ENCODE results near the gene KNOP1.
A peak's percentile ranks its signal among the peaks of the same experiment; 100 is the strongest.

KNOP1 gene

GRCh38 chr16:19716183-19716582 lies 1.8 kb downstream of the KNOP1 start:
- Histone ChIP-seq H3K27me3 (ENCODE audit: control insufficient read depth, low read length) (no peaks in the 10 kb centered on the region), H3K27ac (ENCODE audit: low read depth, low read length) (no peak overlapping the region), H3F3A (ENCODE audit: control insufficient read depth, insufficient read depth) (no peaks in the 10 kb centered on the region), H3K4me3 (ENCODE audit: low read length) (peak overlapping the region; percentile 98), H4K20me1 (ENCODE audit: control insufficient read depth, insufficient read depth, low read depth, low read length) (peaks cover 5% of the 10 kb centered on the region; the same call in 1 of the 2 replicates), H3K4me2 (ENCODE audit: low read length) (peak overlapping the region; percentile 73), H3K36me3 (ENCODE audit: control insufficient read depth, low read length) (peaks cover 52% of the 10 kb centered on the region), H3K9me3 (ENCODE audit: control insufficient read depth, insufficient read depth, low read length) (no peaks in the 10 kb centered on the region), H3K4me1 (ENCODE audit: control insufficient read depth, low read length) (peaks cover 22% of the 10 kb centered on the region), H3K9me2 (replicated peaks; ENCODE audit: control insufficient read depth, low read length) (no peaks in the 10 kb centered on the region), H3K79me2 (ENCODE audit: control insufficient read depth, low read length) (peaks cover 70% of the 10 kb centered on the region)
- TF ChIP-seq EZH2phosphoT487 (IDR thresholded peaks at IDR 0.05; ENCODE audit: borderline replicate concordance, low read length), result no peak

DNA sequence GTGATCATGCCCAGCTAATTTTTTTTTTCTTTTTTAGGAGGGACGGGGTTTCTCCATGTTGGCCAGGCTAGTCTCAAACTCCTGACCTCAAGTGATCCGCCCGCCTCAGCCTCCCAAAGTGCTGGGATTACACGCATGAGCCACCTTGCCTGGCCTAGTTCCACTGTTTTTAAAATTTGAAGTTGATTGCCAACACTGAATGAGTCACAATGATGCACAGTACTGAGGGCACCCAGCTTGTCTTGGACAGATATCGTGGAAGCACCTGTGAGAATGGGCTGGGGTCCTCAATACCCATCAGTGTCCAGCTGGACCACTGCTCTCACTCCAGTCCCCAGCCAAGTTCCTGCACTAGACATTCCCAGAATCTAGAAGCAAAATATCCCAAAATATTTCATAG lies 2.5 kb downstream of the KNOP1 start:
- TF ChIP-seq, protein P1, sequence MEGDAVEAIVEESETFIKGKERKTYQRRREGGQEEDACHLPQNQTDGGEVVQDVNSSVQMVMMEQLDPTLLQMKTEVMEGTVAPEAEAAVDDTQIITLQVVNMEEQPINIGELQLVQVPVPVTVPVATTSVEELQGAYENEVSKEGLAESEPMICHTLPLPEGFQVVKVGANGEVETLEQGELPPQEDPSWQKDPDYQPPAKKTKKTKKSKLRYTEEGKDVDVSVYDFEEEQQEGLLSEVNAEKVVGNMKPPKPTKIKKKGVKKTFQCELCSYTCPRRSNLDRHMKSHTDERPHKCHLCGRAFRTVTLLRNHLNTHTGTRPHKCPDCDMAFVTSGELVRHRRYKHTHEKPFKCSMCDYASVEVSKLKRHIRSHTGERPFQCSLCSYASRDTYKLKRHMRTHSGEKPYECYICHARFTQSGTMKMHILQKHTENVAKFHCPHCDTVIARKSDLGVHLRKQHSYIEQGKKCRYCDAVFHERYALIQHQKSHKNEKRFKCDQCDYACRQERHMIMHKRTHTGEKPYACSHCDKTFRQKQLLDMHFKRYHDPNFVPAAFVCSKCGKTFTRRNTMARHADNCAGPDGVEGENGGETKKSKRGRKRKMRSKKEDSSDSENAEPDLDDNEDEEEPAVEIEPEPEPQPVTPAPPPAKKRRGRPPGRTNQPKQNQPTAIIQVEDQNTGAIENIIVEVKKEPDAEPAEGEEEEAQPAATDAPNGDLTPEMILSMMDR (IDR thresholded peaks at IDR 0.05; ENCODE audit: low read depth, low read length, poor library complexity, severe bottlenecking), result no peak
- TF ChIP-seq EZH2phosphoT487 (IDR thresholded peaks at IDR 0.05; ENCODE audit: borderline replicate concordance, low read length), result no peak
- Histone ChIP-seq H3K9me3 (ENCODE audit: control insufficient read depth, insufficient read depth, low read length) (no peaks in the 10 kb centered on the region), H3K4me3 (ENCODE audit: low read length) (no peak overlapping the region), H3F3A (ENCODE audit: control insufficient read depth, insufficient read depth) (no peaks in the 10 kb centered on the region), H3K79me2 (ENCODE audit: control insufficient read depth, low read length) (peaks cover 70% of the 10 kb centered on the region), H3K36me3 (ENCODE audit: control insufficient read depth, low read length) (peaks cover 56% of the 10 kb centered on the region), H3K27ac (ENCODE audit: low read depth, low read length) (no peak overlapping the region), H3K27me3 (ENCODE audit: control insufficient read depth, low read length) (no peaks in the 10 kb centered on the region), H3K4me1 (ENCODE audit: control insufficient read depth, low read length) (peaks cover 22% of the 10 kb centered on the region), H4K20me1 (ENCODE audit: control insufficient read depth, insufficient read depth, low read depth, low read length) (peaks cover 5% of the 10 kb centered on the region; the same call in 1 of the 2 replicates), H3K9me2 (replicated peaks; ENCODE audit: control insufficient read depth, low read length) (no peaks in the 10 kb centered on the region), H3K4me2 (ENCODE audit: low read length) (peak overlapping the region; percentile 73)

DNA sequence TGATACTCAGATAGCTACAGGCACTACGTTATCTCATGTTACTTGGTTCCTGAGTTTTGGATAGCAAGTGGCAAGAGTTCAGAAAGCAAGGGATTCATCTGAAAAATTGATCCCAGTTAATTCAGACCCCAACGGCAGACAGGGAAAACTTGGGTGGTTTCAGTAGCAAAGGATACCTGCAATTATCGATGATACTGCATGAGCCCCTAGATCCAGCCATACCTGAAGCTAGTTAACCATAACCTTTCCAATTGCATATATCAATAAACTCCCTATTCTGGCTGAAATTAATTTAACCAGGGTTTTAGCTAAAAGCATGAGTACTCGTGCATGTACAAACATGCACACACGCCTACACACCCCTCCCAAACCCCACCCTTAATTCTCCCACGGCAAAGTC lies 4.3 kb downstream of the KNOP1 start:
- Histone ChIP-seq H3K4me1 (ENCODE audit: control insufficient read depth, low read length) (peaks cover 14% of the 10 kb centered on the region), H4K20me1 (ENCODE audit: control insufficient read depth, insufficient read depth, low read depth, low read length) (peaks cover 5% of the 10 kb centered on the region; the same call in 1 of the 2 replicates), H3F3A (ENCODE audit: control insufficient read depth, insufficient read depth) (no peaks in the 10 kb centered on the region), H3K9me2 (replicated peaks; ENCODE audit: control insufficient read depth, low read length) (no peaks in the 10 kb centered on the region), H3K9me3 (ENCODE audit: control insufficient read depth, insufficient read depth, low read length) (no peaks in the 10 kb centered on the region), H3K4me2 (ENCODE audit: low read length) (no peak overlapping the region), H3K36me3 (ENCODE audit: control insufficient read depth, low read length) (peaks cover 72% of the 10 kb centered on the region), H3K79me2 (ENCODE audit: control insufficient read depth, low read length) (peaks cover 66% of the 10 kb centered on the region), H3K27me3 (ENCODE audit: control insufficient read depth, low read length) (no peaks in the 10 kb centered on the region), H3K27ac (ENCODE audit: low read depth, low read length) (no peak overlapping the region), H3K4me3 (ENCODE audit: low read length) (no peak overlapping the region)
- TF ChIP-seq, protein P1 (IDR thresholded peaks at IDR 0.05; ENCODE audit: low read depth, low read length, poor library complexity, severe bottlenecking), result no peak
- no peak for TF ChIP-seq EZH2phosphoT487 (IDR thresholded peaks at IDR 0.05; ENCODE audit: borderline replicate concordance, low read length)

- H3K36me3 ChIP-seq (ENCODE audit: control insufficient read depth, low read length), result peaks cover 79% of the 10 kb centered on the region
Measured at GRCh38 chr16:19712418-19713058, 5.5 kb downstream of the KNOP1 start.

More at GRCh38 chr16:19712418-19713058, 5.5 kb downstream of the KNOP1 start:
- Histone ChIP-seq H3K79me2 (ENCODE audit: control insufficient read depth, low read length) (peaks cover 61% of the 10 kb centered on the region), H3K9me3 (ENCODE audit: control insufficient read depth, insufficient read depth, low read length) (no peaks in the 10 kb centered on the region), H3K9me2 (replicated peaks; ENCODE audit: control insufficient read depth, low read length) (no peaks in the 10 kb centered on the region), H3K27ac (ENCODE audit: low read depth, low read length) (no peak overlapping the region), H3F3A (ENCODE audit: control insufficient read depth, insufficient read depth) (no peaks in the 10 kb centered on the region), H4K20me1 (ENCODE audit: control insufficient read depth, insufficient read depth, low read depth, low read length) (peaks cover 5% of the 10 kb centered on the region; the same call in 1 of the 2 replicates), H3K4me1 (ENCODE audit: control insufficient read depth, low read length) (peaks cover 14% of the 10 kb centered on the region), H3K27me3 (ENCODE audit: control insufficient read depth, low read length) (no peaks in the 10 kb centered on the region), H3K4me2 (ENCODE audit: low read length) (no peak overlapping the region), H3K4me3 (ENCODE audit: low read length) (no peak overlapping the region)
- no peak for TF ChIP-seq EZH2phosphoT487 (IDR thresholded peaks at IDR 0.05; ENCODE audit: borderline replicate concordance, low read length)
- TF ChIP-seq, protein P1 (IDR thresholded peaks at IDR 0.05; ENCODE audit: low read depth, low read length, poor library complexity, severe bottlenecking), result no peak

Data from DOHH2 (cell line).